MM.1S (cell line): Measurements from ENCODE around the gene NDUFS6.
"Not testable (repeated sequence)": the region's sequence is repeated elsewhere in the genome, so short reads cannot be mapped to it uniquely, and the experiment has no call there.

Experiments used
- CTCF ChIP-seq: fragments of 300-600 bp; sonication (generic); IDR thresholded peaks from 2 replicates; pipeline ENCODE4 v1.5.1; 2016; ENCODE audit warnings: antibody characterized with exemption, low read length, mixed read lengths
- EZH2phosphoT487 ChIP-seq: fragments of 300-600 bp; sonication (generic); IDR thresholded peaks from 2 replicates; pipeline ENCODE4 v1.6.1; 2018; ENCODE audit warnings: antibody characterized with exemption, low read length

GRCh38 chr5:1789438-1789833 is 11.8 kb upstream of the NDUFS6 start:
- TF ChIP-seq CTCF, EZH2phosphoT487: not testable (repeated sequence)
